Measurements from ENCODE around the gene MVK. TPM values are rescaled to one million over a fixed set of nuclear protein-coding genes. Genes with fewer than 3 reads are reported as not detected.

The MVK gene
- total and polyA plus RNA-seq, 2 of the 4 experiments (the other 2 are of a cell fraction): 6.6 to 11.5 TPM

- Histone ChIP-seq H2BK5ac (ENCODE audit: low read depth, low read length, poor library complexity, severe bottlenecking) (no peak overlapping the region), H2BK20ac (ENCODE audit: low read depth, low read length) (no peak overlapping the region), H2AFZ (replicated peaks; ENCODE audit: low read length, poor library complexity) (no peak overlapping the region), H3K27me3 (ENCODE audit: control insufficient read depth, insufficient read depth, low read length) (peaks cover 31% of the 10 kb centered on the region), H3K4me1 (ENCODE audit: control insufficient read depth, insufficient read depth, low read length) (no peaks in the 10 kb centered on the region), H3K4ac (ENCODE audit: low read depth, low read length) (no peak overlapping the region), H2BK15ac (ENCODE audit: low read depth, low read length) (no peak overlapping the region), H3K23ac (ENCODE audit: low read depth, low read length) (no peak overlapping the region), H3K18ac (ENCODE audit: low read depth, low read length) (no peak overlapping the region), H4K5ac (ENCODE audit: low read depth, low read length) (no peak overlapping the region), H3K79me1 (ENCODE audit: low read depth in 1 of 2, low read length in 2 of 2) (no peaks in the 10 kb centered on the region), H3K9me3 (ENCODE audit: control insufficient read depth, insufficient read depth, low read length) (no peaks in the 10 kb centered on the region), H3K36me3 (ENCODE audit: control insufficient read depth, insufficient read depth, low read length) (no peaks in the 10 kb centered on the region), H3K14ac (replicated peaks; ENCODE audit: low read depth, low read length) (no peak overlapping the region), H3K9ac (ENCODE audit: low read depth, low read length) (no peak overlapping the region), H2BK120ac (ENCODE audit: low read depth, low read length) (no peak overlapping the region), H3K56ac (ENCODE audit: extremely low read depth, insufficient read depth, low read length) (no peak overlapping the region), H2AK5ac (ENCODE audit: low read depth, low read length) (no peak overlapping the region), H4K20me1 (ENCODE audit: insufficient read depth, low read length) (no peaks in the 10 kb centered on the region), H2AK9ac (replicated peaks; ENCODE audit: low read depth, low read length, poor library complexity) (no peak overlapping the region), H4K8ac (ENCODE audit: low read depth in 2 of 2, low read length in 2 of 2) (no peak overlapping the region), H3K4me2 (ENCODE audit: low read depth, low read length) (no peak overlapping the region), H3K4me3 (ENCODE audit: insufficient read depth, low read depth, low read length) (no peak overlapping the region), H3K27ac (ENCODE audit: insufficient read depth, low read length) (no peak overlapping the region), H3K9me1 (ENCODE audit: insufficient read depth, low read length) (no peaks in the 10 kb centered on the region), H4K91ac (ENCODE audit: insufficient read depth, low read depth, low read length) (no peak overlapping the region)
- ChIA-PET POLR2A (ENCODE audit: unreplicated experiment) (no interaction called here), CTCF (interaction anchor here (0.7 kb wide), 1 partner anchor 11 kb away, joined by 3 read pairs; no protein-coding TSS in a partner anchor)
- 75% methylated on average over 5 of the region's 16 CpGs; no CpG with 5 or more reads in 1 of the 2 experiments for WGBS, 2 experiments (ENCODE audit: extremely low coverage in 2 of 2, insufficient read length in 1 of 2)
- TF ChIP-seq BHLHE40 (IDR thresholded peaks at IDR 0.05; ENCODE audit: low read depth, low read length) (no peak), FOS (IDR thresholded peaks at IDR 0.05; ENCODE audit: low read depth, low read length) (no peak), POLR2A (IDR thresholded peaks at IDR 0.05; ENCODE audit: low read depth, low read length) (no peak), MXI1 (IDR thresholded peaks at IDR 0.05; ENCODE audit: borderline replicate concordance, low read depth, low read length) (no peak), CTCF (conservative IDR thresholded peaks at IDR 0.05; ENCODE audit: low read depth, low read length) (no peak), ELK1 (IDR thresholded peaks at IDR 0.05; ENCODE audit: borderline replicate concordance, low read depth, low read length) (no peak), CEBPB (IDR thresholded peaks at IDR 0.05; ENCODE audit: low read depth, low read length) (no peak), MAZ (IDR thresholded peaks at IDR 0.05; ENCODE audit: borderline replicate concordance, low read depth, low read length) (no peak), RFX5 (IDR thresholded peaks at IDR 0.05; ENCODE audit: low read depth, low read length) (no peak), SMC3 (IDR thresholded peaks at IDR 0.05; ENCODE audit: low read depth, low read length) (no peak), RCOR1 (IDR thresholded peaks at IDR 0.05; ENCODE audit: insufficient replicate concordance, low read length) (no peak), NFE2L2 (IDR thresholded peaks at IDR 0.05; ENCODE audit: low read depth, low read length) (no peak), RAD21 (IDR thresholded peaks at IDR 0.05; ENCODE audit: low read length) (no peak), MAFK (IDR thresholded peaks at IDR 0.05; ENCODE audit: low read depth, low read length) (no peak)
- no TSS peak for BruUV-seq (replicated peaks)
- DNase-seq (no peak), ATAC-seq (ENCODE audit: low read depth) (no peak)
- in situ Hi-C loops (cut with MboI; ENCODE audit: low sequenced_read_pairs) (no loop called here), intact Hi-C loops (cut with micrococcal nuclease) (no loop called here), dilution Hi-C loops (cut with HindIII; ENCODE audit: low sequenced_read_pairs, unreplicated experiment) (no loop called here)
These were observed 19.6 kb upstream of the MVK start for GRCh38 chr12:109553906-109554500.
